ENCODE measurements around the gene USP15.

Gene USP15

DNA sequence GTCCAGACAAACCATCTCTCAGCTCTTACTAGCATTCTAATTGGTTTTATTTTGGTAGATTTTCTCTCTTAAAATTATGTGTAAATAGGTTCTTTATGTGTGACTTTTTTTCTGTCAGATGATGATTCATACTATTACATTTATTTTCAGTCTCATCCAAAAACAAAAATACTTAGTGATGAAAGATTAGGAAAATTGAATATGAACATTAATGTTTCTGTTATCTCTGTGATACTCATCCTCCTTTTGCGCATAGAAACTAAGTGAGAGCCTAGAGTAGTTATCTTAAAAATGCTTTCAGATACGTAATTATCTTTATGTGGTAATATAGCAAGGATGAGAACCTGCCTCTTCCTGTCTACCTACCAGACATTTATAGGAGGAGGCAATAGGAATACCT lies 122.3 kb downstream of the USP15 start:
- TF ChIP-seq, protein P1, sequence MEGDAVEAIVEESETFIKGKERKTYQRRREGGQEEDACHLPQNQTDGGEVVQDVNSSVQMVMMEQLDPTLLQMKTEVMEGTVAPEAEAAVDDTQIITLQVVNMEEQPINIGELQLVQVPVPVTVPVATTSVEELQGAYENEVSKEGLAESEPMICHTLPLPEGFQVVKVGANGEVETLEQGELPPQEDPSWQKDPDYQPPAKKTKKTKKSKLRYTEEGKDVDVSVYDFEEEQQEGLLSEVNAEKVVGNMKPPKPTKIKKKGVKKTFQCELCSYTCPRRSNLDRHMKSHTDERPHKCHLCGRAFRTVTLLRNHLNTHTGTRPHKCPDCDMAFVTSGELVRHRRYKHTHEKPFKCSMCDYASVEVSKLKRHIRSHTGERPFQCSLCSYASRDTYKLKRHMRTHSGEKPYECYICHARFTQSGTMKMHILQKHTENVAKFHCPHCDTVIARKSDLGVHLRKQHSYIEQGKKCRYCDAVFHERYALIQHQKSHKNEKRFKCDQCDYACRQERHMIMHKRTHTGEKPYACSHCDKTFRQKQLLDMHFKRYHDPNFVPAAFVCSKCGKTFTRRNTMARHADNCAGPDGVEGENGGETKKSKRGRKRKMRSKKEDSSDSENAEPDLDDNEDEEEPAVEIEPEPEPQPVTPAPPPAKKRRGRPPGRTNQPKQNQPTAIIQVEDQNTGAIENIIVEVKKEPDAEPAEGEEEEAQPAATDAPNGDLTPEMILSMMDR (IDR thresholded peaks at IDR 0.05; ENCODE audit: insufficient read depth, low read length, poor library complexity, severe bottlenecking) = no peak
- TF ChIP-seq EZH2phosphoT487 (conservative IDR thresholded peaks at IDR 0.05; ENCODE audit: low read length) = no peak
- Histone ChIP-seq H3K9me3 (ENCODE audit: insufficient read depth, low read length) (no peaks in the 10 kb centered on the region), H3K4me3 (ENCODE audit: insufficient read depth, low read length, poor library complexity, severe bottlenecking) (no peak overlapping the region), H3F3A (ENCODE audit: insufficient read depth) (no peaks in the 10 kb centered on the region), H3K79me2 (ENCODE audit: insufficient read depth, low read length) (no peaks in the 10 kb centered on the region), H4K20me1 (ENCODE audit: low read depth, low read length) (no peaks in the 10 kb centered on the region), H3K27ac (ENCODE audit: low read depth, low read length) (no peak overlapping the region), H3K9ac (ENCODE audit: low read length) (no peak overlapping the region), H2AFZ (ENCODE audit: low read depth, low read length, severe bottlenecking) (no peak overlapping the region), H3K27me3 (ENCODE audit: low read length) (no peaks in the 10 kb centered on the region), H3K4me2 (ENCODE audit: low read depth, low read length, poor library complexity, severe bottlenecking) (no peak overlapping the region), H3K36me3 (ENCODE audit: low read length) (peaks cover 38% of the 10 kb centered on the region; the same call in 1 of the 2 replicates), H3K9me2 (replicated peaks; ENCODE audit: insufficient read depth, low read length) (no peaks in the 10 kb centered on the region)

DNA sequence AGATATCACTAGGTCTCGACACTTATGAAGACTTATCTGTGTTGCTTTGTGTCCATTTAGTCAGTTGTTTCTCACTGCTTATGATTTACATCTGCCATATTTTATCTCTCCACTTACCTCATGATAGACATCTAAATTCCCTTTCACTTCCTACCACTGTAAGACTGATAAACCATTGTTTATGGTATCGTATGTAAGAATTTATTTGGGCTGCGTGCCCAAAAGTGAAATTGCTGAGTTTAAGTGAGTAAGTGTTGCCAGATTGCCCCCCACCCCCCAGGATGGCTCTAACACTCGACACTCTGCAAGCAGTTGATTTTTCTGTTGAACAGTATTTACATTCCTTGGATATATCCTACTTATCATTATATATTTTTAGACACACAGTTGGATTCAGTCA lies 136.5 kb downstream of the USP15 start:
- Histone ChIP-seq H3K9me3 (ENCODE audit: insufficient read depth, low read length) (no peaks in the 10 kb centered on the region), H3F3A (ENCODE audit: insufficient read depth) (no peaks in the 10 kb centered on the region; the same call in 1 of the 2 replicates), H2AFZ (ENCODE audit: low read depth, low read length, severe bottlenecking) (no peak overlapping the region), H4K20me1 (ENCODE audit: low read depth, low read length) (no peaks in the 10 kb centered on the region), H3K79me2 (ENCODE audit: insufficient read depth, low read length) (no peaks in the 10 kb centered on the region), H3K36me3 (ENCODE audit: low read length) (peaks cover 53% of the 10 kb centered on the region), H3K9ac (ENCODE audit: low read length) (no peak overlapping the region), H3K4me3 (ENCODE audit: insufficient read depth, low read length, poor library complexity, severe bottlenecking) (no peak overlapping the region), H3K27me3 (ENCODE audit: low read length) (no peaks in the 10 kb centered on the region), H3K9me2 (replicated peaks; ENCODE audit: insufficient read depth, low read length) (no peaks in the 10 kb centered on the region), H3K27ac (ENCODE audit: low read depth, low read length) (no peak overlapping the region), H3K4me2 (ENCODE audit: low read depth, low read length, poor library complexity, severe bottlenecking) (no peak overlapping the region)
- TF ChIP-seq EZH2phosphoT487 (conservative IDR thresholded peaks at IDR 0.05; ENCODE audit: low read length) = no peak
- TF ChIP-seq, protein P1 (IDR thresholded peaks at IDR 0.05; ENCODE audit: insufficient read depth, low read length, poor library complexity, severe bottlenecking) = no peak

- TF ChIP-seq EZH2phosphoT487 (conservative IDR thresholded peaks at IDR 0.05; ENCODE audit: low read length) = no peak
- TF ChIP-seq, protein P1 (IDR thresholded peaks at IDR 0.05; ENCODE audit: insufficient read depth, low read length, poor library complexity, severe bottlenecking) = no peak
- Histone ChIP-seq H3K9me2 (replicated peaks; ENCODE audit: insufficient read depth, low read length) (no peaks in the 10 kb centered on the region), H3K9ac (ENCODE audit: low read length) (no peak overlapping the region), H3K79me2 (ENCODE audit: insufficient read depth, low read length) (no peaks in the 10 kb centered on the region), H3K27ac (ENCODE audit: low read depth, low read length) (no peak overlapping the region), H3K27me3 (ENCODE audit: low read length) (no peaks in the 10 kb centered on the region), H3K36me3 (ENCODE audit: low read length) (peaks cover 61% of the 10 kb centered on the region), H4K20me1 (ENCODE audit: low read depth, low read length) (no peaks in the 10 kb centered on the region), H3F3A (ENCODE audit: insufficient read depth) (no peaks in the 10 kb centered on the region), H3K9me3 (ENCODE audit: insufficient read depth, low read length) (no peaks in the 10 kb centered on the region), H3K4me2 (ENCODE audit: low read depth, low read length, poor library complexity, severe bottlenecking) (no peak overlapping the region), H3K4me3 (ENCODE audit: insufficient read depth, low read length, poor library complexity, severe bottlenecking) (no peak overlapping the region), H2AFZ (ENCODE audit: low read depth, low read length, severe bottlenecking) (no peak overlapping the region)
Measured at GRCh38 chr12:62400135-62400534, 139.9 kb downstream of the USP15 start.
